K562 (cell line): ENCODE data around the gene PFKL. TPM values are rescaled to one million over a fixed set of nuclear protein-coding genes. Genes with fewer than 3 reads are reported as not detected.

ENCODE experiments used
- ATAC-seq: fragments of 200-7000 bp; cut with Tn5 transposase; 3 replicates; pipeline ENCODE4 v1.9.1; 2020; ENCODE audit warnings: moderate library complexity
- BruUV-seq: library from RNA; stranded (reverse); fragments of 400-500 nt; replicated peaks from 2 replicates; lab custom pipeline; 2021; lab: Mats Ljungman, UMichigan
- CTCF ChIA-PET: fragments of 300-600 bp; formaldehyde crosslinking; extraction: SDS; loops from one replicate; lab custom pipeline; 2021; ENCODE audit warnings: low intra/inter-chr PET ratio; lab: Yijun Ruan, JAX
- POLR2A ChIA-PET: fragments of 300-600, 350-650 bp; sonication (Branson Sonifier 250); formaldehyde crosslinking; extraction: SDS; loops from one replicate; lab custom pipeline; 2021; ENCODE audit warnings: antibody characterized with exemption, inconsistent platforms; lab: Yijun Ruan, JAX
- DNase-seq, 4 experiments: peaks; one replicate each; pipeline versions ENCODE4 v3.0.0 to v3.0.0-alpha.2; 2011 to 2018; ENCODE audit warnings: low spot score in 3 of 4, mixed read lengths in 3 of 4; ENCODE audit errors: extremely low read depth in 1 of 4
- FAIRE-seq: peaks from 2 replicates; lab custom pipeline; 2011; peaks lifted over from hg19 to GRCh38; lab: Jason Lieb, UNC
- H2AFZ ChIP-seq: 2 replicates; pipeline ENCODE4 v1.6.0; 2011; ENCODE audit warnings: low read depth, low read length, control low read depth, inconsistent platforms
- H3K27ac ChIP-seq: fragments of 200-600 bp; 3 replicates; pipeline ENCODE4 v1.8.0; 2011; ENCODE audit warnings: low read depth, mild to moderate bottlenecking, control low read depth, inconsistent platforms, low read length, moderate library complexity, mixed read lengths; ENCODE audit errors: extremely low read depth
- H3K27me3 ChIP-seq, 2 experiments: fragments of 300-600 bp in 1 of 2; 2 replicates in 1 of 2; 3 replicates in 1 of 2; pipeline versions ENCODE4 v1.6.0 to v1.8.0; 2011; ENCODE audit warnings: inconsistent platforms in 2 of 2, low read length in 2 of 2, mild to moderate bottlenecking in 1 of 2, mixed read lengths in 1 of 2, moderate library complexity in 1 of 2; ENCODE audit not compliant: control insufficient read depth in 2 of 2, insufficient read depth in 2 of 2
- H3K36me3 ChIP-seq: fragments of 300-600 bp; 3 replicates; pipeline ENCODE4 v1.8.0; 2011; ENCODE audit warnings: mild to moderate bottlenecking, low read length, inconsistent platforms; ENCODE audit not compliant: control insufficient read depth, insufficient read depth
- H3K4me1 ChIP-seq, 2 experiments: fragments of 200-600 bp in 1 of 2; replicated peaks in 1 of 2; 2 replicates in 1 of 2; 3 replicates in 1 of 2; pipeline versions ENCODE4 v1.5.1 to v1.8.0; 2011; ENCODE audit warnings: inconsistent platforms in 2 of 2, low read length in 2 of 2, mild to moderate bottlenecking in 1 of 2, mixed read lengths in 1 of 2, moderate library complexity in 1 of 2; ENCODE audit not compliant: control insufficient read depth in 2 of 2, insufficient read depth in 2 of 2
- H3K4me2 ChIP-seq: 2 replicates; pipeline ENCODE4 v1.6.1; 2011; ENCODE audit warnings: low read length, control low read depth, inconsistent platforms, mixed read lengths; ENCODE audit not compliant: insufficient read depth
- H3K4me3 ChIP-seq: fragments of 200-600 bp; sonication (generic), shearing (Covaris generic); 2 replicates; pipeline ENCODE4 v1.5.1; 2016; ENCODE audit warnings: control low read depth, inconsistent platforms
- H3K79me2 ChIP-seq: fragments of 200-600 bp; 3 replicates; pipeline ENCODE4 v1.8.0; 2011; ENCODE audit warnings: low read length, inconsistent platforms; ENCODE audit not compliant: control insufficient read depth, insufficient read depth
- H3K9ac ChIP-seq, 2 experiments: 2 replicates each; pipeline versions ENCODE4 v1.6.0 to v1.6.1; 2011; ENCODE audit warnings: low read depth in 2 of 2, low read length in 2 of 2, control low read depth in 1 of 2, inconsistent platforms in 1 of 2, mild to moderate bottlenecking in 1 of 2, mixed read lengths in 1 of 2; ENCODE audit not compliant: insufficient read depth in 1 of 2
- H3K9me1 ChIP-seq: one replicate; pipeline ENCODE4 v1.6.0; 2011; ENCODE audit warnings: inconsistent platforms, mild to moderate bottlenecking, low read length, moderate library complexity; ENCODE audit not compliant: control insufficient read depth, insufficient read depth
- H3K9me3 ChIP-seq: replicated peaks from 2 replicates; pipeline ENCODE4 v1.5.1; 2011; ENCODE audit warnings: low read depth, low read length, inconsistent platforms; ENCODE audit not compliant: control insufficient read depth, insufficient read depth
- H4K20me1 ChIP-seq: replicated peaks from 2 replicates; pipeline ENCODE4 v1.6.1; 2011; ENCODE audit warnings: low read length, inconsistent platforms, mixed read lengths; ENCODE audit not compliant: control insufficient read depth, insufficient read depth
- MYBL2 ChIP-seq, 2 experiments: fragments of 450-650 bp in 1 of 2; sonication (generic) in 1 of 2; formaldehyde crosslinking in 1 of 2; IDR thresholded peaks; 2 replicates each; pipeline versions ENCODE4 v1.6.1 to v1.8.1; 2017 to 2022; ENCODE audit warnings: borderline replicate concordance in 1 of 2, inconsistent platforms in 1 of 2, low read depth in 1 of 2, mild to moderate bottlenecking in 1 of 2, missing genetic modification reagents in 1 of 2, moderate library complexity in 1 of 2
- SFPQ ChIP-seq: fragments of 200-400 bp; formaldehyde crosslinking; IDR thresholded peaks from 2 replicates; pipeline ENCODE4 v1.6.1; 2017; ENCODE audit warnings: mild to moderate bottlenecking, low read depth, low read length, moderate library complexity
- SMAD2 ChIP-seq: fragments of 150-350 bp; IDR thresholded peaks from 2 replicates; pipeline ENCODE4 v1.6.1; 2014; ENCODE audit warnings: low read depth, mild to moderate bottlenecking, low read length
- ZBTB5 ChIP-seq: fragments of 450-650 bp; IDR thresholded peaks from 2 replicates; pipeline ENCODE4 v1.6.1; 2017; ENCODE audit warnings: antibody characterized with exemption
- WGBS: fragments of 100-300 bp; shearing (Covaris generic); methylation state at CpG from one replicate; pipeline ENCODE4 v1.1.6; 2016; ENCODE audit warnings: low coverage, mixed read lengths; ENCODE audit not compliant: insufficient coverage; ENCODE audit errors: missing lambda C conversion rate; 5-methylcytosine and 5-hydroxymethylcytosine counted together
- in situ Hi-C: fragments of 300-500 bp; cut with MboI; formaldehyde crosslinking; loops from 4 replicates; pipeline ENCODE4 v1.15.0; 2018; ENCODE audit warnings: inconsistent platforms, mixed read lengths
- intact Hi-C: fragments of 100-400 bp; cut with micrococcal nuclease; formaldehyde crosslinking; loops from 2 replicates; pipeline ENCODE4 v1.14.2; 2022
- polyA plus RNA-seq, 8 experiments: library from polyadenylated mRNA; depleted of rRNA in 4 of 8; stranded (reverse) in 5 of 8; unstranded in 3 of 8; fragments of >200 nt; fragmentation: Nextera tagmentation in 2 of 8; fragmentation: Illumina TruSeq in 1 of 8; extraction: Ambion mirVana in 2 of 8; extraction: Trizol in 1 of 8; gene quantifications; 2 replicates each; pipeline versions ENCODE4 v1.2.1 to v1.2.3, GENCODE V29; 2011 to 2014; ENCODE audit warnings: inconsistent platforms in 1 of 8, missing spikeins in 1 of 8
- total RNA-seq, 7 experiments: library from RNA; depleted of rRNA in 6 of 7; stranded (reverse); fragments of >200 nt in 6 of 7; fragmentation: Illumina TruSeq in 2 of 7; extraction: Trizol in 2 of 7; gene quantifications; 2 replicates each; pipeline versions ENCODE4 v1.2.1 to v1.2.3, GENCODE V29; 2011 to 2021; ENCODE audit warnings: low replicate concordance in 1 of 7
- TF ChIP-seq, protein P1 (sequence below), 2 experiments: fragments of 150-350 bp in 1 of 2; IDR thresholded peaks; 2 replicates each; pipeline ENCODE4 v1.6.1; 2012 to 2016; ENCODE audit warnings: low read depth in 2 of 2, low read length in 2 of 2, mild to moderate bottlenecking in 1 of 2, moderate library complexity in 1 of 2
- TF ChIP-seq, protein P2 (sequence below): fragments of 450-650 bp; IDR thresholded peaks from 2 replicates; pipeline ENCODE4 v1.6.1; 2016

The PFKL gene
- total and polyA plus RNA-seq, 9 of the 15 experiments (the other 6 are each of a cell fraction or from before 2014, with no cell fraction given) = 1.1 to 124 (median 45.6) TPM

- POLR2A ChIA-PET = interaction anchor here (0.6 kb wide), 1 partner anchor 328 kb away, joined by 3 read pairs; no protein-coding TSS in a partner anchor
- in situ Hi-C loops = no loop called here
Observed at GRCh38 chr21:44269090-44269489, 30.8 kb upstream of the PFKL start.

More at GRCh38 chr21:44269090-44269489, 30.8 kb upstream of the PFKL start:
- CTCF ChIA-PET = no interaction called here
- no peaks in the 10 kb centered on the region for H3K9me3 ChIP-seq
- peaks cover 4% of the 10 kb centered on the region for H4K20me1 ChIP-seq
- BruUV-seq = no TSS peak
- no peak overlapping the region for H3K4me2 ChIP-seq
- H3K79me2 ChIP-seq = no peaks in the 10 kb centered on the region
- no peak for FAIRE-seq
- no peak for DNase-seq
- no peak for ATAC-seq
- H3K27ac ChIP-seq = no peak overlapping the region
- intact Hi-C loops = no loop called here
- no peak overlapping the region for H3K4me3 ChIP-seq
- TF ChIP-seq SFPQ = no peak
- no peak for TF ChIP-seq ZBTB5
- no peak for TF ChIP-seq SMAD2
- TF ChIP-seq, protein P1, sequence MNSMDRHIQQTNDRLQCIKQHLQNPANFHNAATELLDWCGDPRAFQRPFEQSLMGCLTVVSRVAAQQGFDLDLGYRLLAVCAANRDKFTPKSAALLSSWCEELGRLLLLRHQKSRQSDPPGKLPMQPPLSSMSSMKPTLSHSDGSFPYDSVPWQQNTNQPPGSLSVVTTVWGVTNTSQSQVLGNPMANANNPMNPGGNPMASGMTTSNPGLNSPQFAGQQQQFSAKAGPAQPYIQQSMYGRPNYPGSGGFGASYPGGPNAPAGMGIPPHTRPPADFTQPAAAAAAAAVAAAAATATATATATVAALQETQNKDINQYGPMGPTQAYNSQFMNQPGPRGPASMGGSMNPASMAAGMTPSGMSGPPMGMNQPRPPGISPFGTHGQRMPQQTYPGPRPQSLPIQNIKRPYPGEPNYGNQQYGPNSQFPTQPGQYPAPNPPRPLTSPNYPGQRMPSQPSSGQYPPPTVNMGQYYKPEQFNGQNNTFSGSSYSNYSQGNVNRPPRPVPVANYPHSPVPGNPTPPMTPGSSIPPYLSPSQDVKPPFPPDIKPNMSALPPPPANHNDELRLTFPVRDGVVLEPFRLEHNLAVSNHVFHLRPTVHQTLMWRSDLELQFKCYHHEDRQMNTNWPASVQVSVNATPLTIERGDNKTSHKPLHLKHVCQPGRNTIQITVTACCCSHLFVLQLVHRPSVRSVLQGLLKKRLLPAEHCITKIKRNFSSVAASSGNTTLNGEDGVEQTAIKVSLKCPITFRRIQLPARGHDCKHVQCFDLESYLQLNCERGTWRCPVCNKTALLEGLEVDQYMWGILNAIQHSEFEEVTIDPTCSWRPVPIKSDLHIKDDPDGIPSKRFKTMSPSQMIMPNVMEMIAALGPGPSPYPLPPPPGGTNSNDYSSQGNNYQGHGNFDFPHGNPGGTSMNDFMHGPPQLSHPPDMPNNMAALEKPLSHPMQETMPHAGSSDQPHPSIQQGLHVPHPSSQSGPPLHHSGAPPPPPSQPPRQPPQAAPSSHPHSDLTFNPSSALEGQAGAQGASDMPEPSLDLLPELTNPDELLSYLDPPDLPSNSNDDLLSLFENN (IDR thresholded peaks at IDR 0.05; ENCODE audit: low read depth in 2 of 2, low read length in 2 of 2) = no peak
- TF ChIP-seq, protein P2, sequence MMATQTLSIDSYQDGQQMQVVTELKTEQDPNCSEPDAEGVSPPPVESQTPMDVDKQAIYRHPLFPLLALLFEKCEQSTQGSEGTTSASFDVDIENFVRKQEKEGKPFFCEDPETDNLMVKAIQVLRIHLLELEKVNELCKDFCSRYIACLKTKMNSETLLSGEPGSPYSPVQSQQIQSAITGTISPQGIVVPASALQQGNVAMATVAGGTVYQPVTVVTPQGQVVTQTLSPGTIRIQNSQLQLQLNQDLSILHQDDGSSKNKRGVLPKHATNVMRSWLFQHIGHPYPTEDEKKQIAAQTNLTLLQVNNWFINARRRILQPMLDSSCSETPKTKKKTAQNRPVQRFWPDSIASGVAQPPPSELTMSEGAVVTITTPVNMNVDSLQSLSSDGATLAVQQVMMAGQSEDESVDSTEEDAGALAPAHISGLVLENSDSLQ = peak; percentile 55
- no peak for TF ChIP-seq MYBL2 (IDR thresholded peaks at IDR 0.05; ENCODE audit: low read depth)
- no peak for TF ChIP-seq MYBL2 (CRISPR knock-in tag; IDR thresholded peaks at IDR 0.05; ENCODE audit: borderline replicate concordance)
- no peak overlapping the region for H2AFZ ChIP-seq
- peaks cover 0 to 22% of the 10 kb centered on the region in 2 experiments; a peak in 1 of 5 replicates for H3K4me1 ChIP-seq
- no peaks in the 10 kb centered on the region for H3K36me3 ChIP-seq
- no peak overlapping the region for H3K9ac ChIP-seq
- H3K27me3 ChIP-seq = peaks cover 26 to 53% of the 10 kb centered on the region in 2 experiments; a peak in 4 of 5 replicates
- H3K9me1 ChIP-seq = no peaks in the 10 kb centered on the region
- 5% methylated on average over 8 of the region's 8 CpGs for WGBS
